Measurements from ENCODE around the gene EVI5. TPM values are rescaled to one million over a fixed set of nuclear protein-coding genes. Genes with fewer than 3 reads are reported as not detected.

The EVI5 gene
- polyA plus RNA-seq, 4 donors, result 3.2 to 16.5 (median 5.4) TPM

- peak; percentile 26 for FAIRE-seq
- Histone ChIP-seq H3K27me3 (ENCODE audit: control insufficient read depth in 3 of 3, insufficient read depth in 3 of 3, low read length in 3 of 3) (no peaks in the 10 kb centered on the region), H3K27ac (ENCODE audit: low read depth in 1 of 3, low read length in 2 of 3) (no peak overlapping the region), H3K4me3 (ENCODE audit: low read depth in 1 of 3, low read length in 3 of 3) (no peak overlapping the region), H3K4me1 (ENCODE audit: control insufficient read depth in 3 of 3, insufficient read depth in 2 of 3, low read depth in 1 of 3, low read length in 2 of 3) (no peaks in the 10 kb centered on the region), H3K9me3 (ENCODE audit: control insufficient read depth in 2 of 2, insufficient read depth in 1 of 2, low read depth in 1 of 2, low read length in 1 of 2) (no peaks in the 10 kb centered on the region), H3K36me3 (ENCODE audit: control insufficient read depth in 3 of 3, insufficient read depth in 2 of 3, low read depth in 1 of 3, low read length in 3 of 3) (peaks cover 0 to 3% (median 0%) of the 10 kb centered on the region in 3 donors)
- DNase-seq, result no peak
- 96 to 99% (median 97%) methylated on average over 2 of the region's 2 CpGs for WGBS, 3 donors
Measured at GRCh38 chr1:92571578-92571977, 213.3 kb downstream of the EVI5 start.

DNA sequence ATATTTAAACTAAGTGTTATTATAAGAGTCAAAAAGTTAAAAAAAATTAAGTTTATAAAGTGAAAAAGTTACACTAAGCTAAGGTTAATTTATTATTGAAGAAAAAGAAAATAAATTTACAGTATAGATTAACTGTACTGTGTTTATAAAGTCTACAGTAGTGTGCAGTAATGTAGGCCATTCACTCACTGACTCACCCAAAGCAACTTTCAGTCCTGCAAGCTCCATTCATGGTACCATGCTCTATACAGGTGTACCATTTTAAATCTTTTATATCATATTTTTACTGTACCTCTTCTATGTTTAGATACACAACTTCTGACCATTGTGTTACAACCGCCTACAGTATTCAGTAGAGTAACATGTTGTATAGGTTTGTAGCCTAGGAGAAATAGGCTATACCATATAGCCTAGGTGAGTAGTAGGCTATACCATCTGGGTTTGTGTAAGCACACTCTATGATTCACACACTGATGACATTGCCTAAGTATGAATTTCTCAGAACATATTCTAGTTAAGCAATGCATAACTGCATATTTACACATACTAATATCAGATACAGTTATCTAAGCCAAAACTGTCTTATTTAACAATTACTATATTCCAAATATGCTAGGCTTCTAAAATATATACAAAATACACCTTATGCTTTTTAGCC is 217.6 kb downstream of the EVI5 start:
- H3K4me3 ChIP-seq (ENCODE audit: low read depth in 1 of 3, low read length in 3 of 3), result no peak overlapping the region
- FAIRE-seq (peak; percentile 81), DNase-seq (no peak)
- H3K27ac ChIP-seq (ENCODE audit: low read depth in 1 of 3, low read length in 2 of 3), result no peak overlapping the region
- H3K36me3 ChIP-seq (ENCODE audit: control insufficient read depth in 3 of 3, insufficient read depth in 2 of 3, low read depth in 1 of 3, low read length in 3 of 3), result peaks cover 0 to 3% (median 0%) of the 10 kb centered on the region in 3 donors
- 100% methylated on average over 1 of the region's 1 CpG for WGBS, 3 donors
- no peaks in the 10 kb centered on the region for H3K27me3 ChIP-seq (ENCODE audit: control insufficient read depth in 3 of 3, insufficient read depth in 3 of 3, low read length in 3 of 3)
- H3K9me3 ChIP-seq (ENCODE audit: control insufficient read depth in 2 of 2, insufficient read depth in 1 of 2, low read depth in 1 of 2, low read length in 1 of 2), result no peaks in the 10 kb centered on the region
- H3K4me1 ChIP-seq (ENCODE audit: control insufficient read depth in 3 of 3, insufficient read depth in 2 of 3, low read depth in 1 of 3, low read length in 2 of 3), result no peaks in the 10 kb centered on the region

- no peaks in the 10 kb centered on the region for H3K9me3 ChIP-seq (ENCODE audit: control insufficient read depth in 2 of 2, insufficient read depth in 1 of 2, low read depth in 1 of 2, low read length in 1 of 2)
- DNase-seq (no peak), FAIRE-seq (no peak)
- no peaks in the 10 kb centered on the region for H3K27me3 ChIP-seq (ENCODE audit: control insufficient read depth in 3 of 3, insufficient read depth in 3 of 3, low read length in 3 of 3)
- no peaks in the 10 kb centered on the region for H3K4me1 ChIP-seq (ENCODE audit: control insufficient read depth in 3 of 3, insufficient read depth in 2 of 3, low read depth in 1 of 3, low read length in 2 of 3)
- WGBS, 3 donors, result 93 to 98% (median 95%) methylated on average over 6 of the region's 6 CpGs
- H3K4me3 ChIP-seq (ENCODE audit: low read depth in 1 of 3, low read length in 3 of 3), result no peak overlapping the region
- peaks cover 0 to 3% (median 0%) of the 10 kb centered on the region in 3 donors for H3K36me3 ChIP-seq (ENCODE audit: control insufficient read depth in 3 of 3, insufficient read depth in 2 of 3, low read depth in 1 of 3, low read length in 3 of 3)
- no peak overlapping the region for H3K27ac ChIP-seq (ENCODE audit: low read depth in 1 of 3, low read length in 2 of 3)
Measured at GRCh38 chr1:92563457-92564216, 221.3 kb downstream of the EVI5 start.

- FAIRE-seq (peak; percentile 53), DNase-seq (no peak)
- Histone ChIP-seq H3K36me3 (ENCODE audit: control insufficient read depth in 3 of 3, insufficient read depth in 2 of 3, low read depth in 1 of 3, low read length in 3 of 3) (peaks cover 0 to 3% (median 0%) of the 10 kb centered on the region in 3 donors), H3K27me3 (ENCODE audit: control insufficient read depth in 3 of 3, insufficient read depth in 3 of 3, low read length in 3 of 3) (no peaks in the 10 kb centered on the region), H3K4me1 (ENCODE audit: control insufficient read depth in 3 of 3, insufficient read depth in 2 of 3, low read depth in 1 of 3, low read length in 2 of 3) (no peaks in the 10 kb centered on the region), H3K9me3 (ENCODE audit: control insufficient read depth in 2 of 2, insufficient read depth in 1 of 2, low read depth in 1 of 2, low read length in 1 of 2) (no peaks in the 10 kb centered on the region), H3K4me3 (ENCODE audit: low read depth in 1 of 3, low read length in 3 of 3) (no peak overlapping the region), H3K27ac (ENCODE audit: low read depth in 1 of 3, low read length in 2 of 3) (no peak overlapping the region)
- WGBS, 3 donors, result 63 to 85% (median 79%) methylated on average over 1 of the region's 1 CpG
Measured at GRCh38 chr1:92556350-92556749, 228.6 kb downstream of the EVI5 start.

DNA sequence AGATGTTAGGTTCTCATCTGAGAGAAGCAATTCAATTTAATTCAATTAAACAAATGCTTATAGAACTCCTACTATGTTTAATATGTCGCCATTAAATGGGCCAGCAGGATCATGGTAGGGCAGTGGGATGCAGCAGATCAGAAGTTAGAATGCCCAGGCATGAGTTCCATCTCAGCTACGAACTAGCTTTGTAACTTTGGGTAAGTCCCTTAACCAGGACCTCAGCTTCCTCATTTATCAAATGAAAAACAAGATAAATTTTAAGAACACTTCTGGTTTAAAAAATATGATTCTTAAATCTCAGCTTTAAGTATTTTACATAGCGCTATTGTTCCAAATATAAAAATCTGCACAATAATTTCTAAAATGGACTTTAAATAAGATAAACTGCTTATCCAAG is 230.7 kb downstream of the EVI5 start:
- no peaks in the 10 kb centered on the region for H3K9me3 ChIP-seq (ENCODE audit: control insufficient read depth in 2 of 2, insufficient read depth in 1 of 2, low read depth in 1 of 2, low read length in 1 of 2)
- peaks cover 0 to 3% (median 0%) of the 10 kb centered on the region in 3 donors for H3K36me3 ChIP-seq (ENCODE audit: control insufficient read depth in 3 of 3, insufficient read depth in 2 of 3, low read depth in 1 of 3, low read length in 3 of 3)
- no peaks in the 10 kb centered on the region for H3K27me3 ChIP-seq (ENCODE audit: control insufficient read depth in 3 of 3, insufficient read depth in 3 of 3, low read length in 3 of 3)
- no peak overlapping the region for H3K4me3 ChIP-seq (ENCODE audit: low read depth in 1 of 3, low read length in 3 of 3)
- 91 to 98% (median 96%) methylated on average over 3 of the region's 3 CpGs for WGBS, 3 donors
- H3K4me1 ChIP-seq (ENCODE audit: control insufficient read depth in 3 of 3, insufficient read depth in 2 of 3, low read depth in 1 of 3, low read length in 2 of 3), result no peaks in the 10 kb centered on the region
- FAIRE-seq (no peak), DNase-seq (no peak)
- no peak overlapping the region for H3K27ac ChIP-seq (ENCODE audit: low read depth in 1 of 3, low read length in 2 of 3)

DNA sequence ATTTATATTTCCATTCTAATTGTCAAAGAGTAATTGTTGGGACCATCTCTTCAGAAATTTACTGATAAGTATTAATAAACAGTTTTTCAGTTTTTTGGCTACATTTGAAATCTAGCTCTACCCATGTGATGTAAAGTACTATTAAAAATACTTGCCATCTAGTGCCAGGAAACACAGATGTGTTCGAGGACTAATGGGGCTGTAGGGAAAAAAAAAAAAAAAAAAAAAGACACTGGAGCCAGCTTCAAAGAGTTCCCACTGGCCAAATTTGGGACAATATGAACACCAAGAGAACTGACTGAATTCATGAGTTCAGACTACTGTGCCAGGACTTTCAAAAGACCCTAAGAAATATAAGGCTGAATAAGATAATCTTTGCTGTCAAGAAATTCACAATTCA is 233.0 kb downstream of the EVI5 start:
- no peak overlapping the region for H3K4me3 ChIP-seq (ENCODE audit: low read depth in 1 of 3, low read length in 3 of 3)
- no peak for FAIRE-seq
- no peaks in the 10 kb centered on the region for H3K27me3 ChIP-seq (ENCODE audit: control insufficient read depth in 3 of 3, insufficient read depth in 3 of 3, low read length in 3 of 3)
- peaks cover 0 to 3% (median 0%) of the 10 kb centered on the region in 3 donors for H3K36me3 ChIP-seq (ENCODE audit: control insufficient read depth in 3 of 3, insufficient read depth in 2 of 3, low read depth in 1 of 3, low read length in 3 of 3)
- H3K9me3 ChIP-seq (ENCODE audit: control insufficient read depth in 2 of 2, insufficient read depth in 1 of 2, low read depth in 1 of 2, low read length in 1 of 2), result no peaks in the 10 kb centered on the region
- no peaks in the 10 kb centered on the region for H3K4me1 ChIP-seq (ENCODE audit: control insufficient read depth in 3 of 3, insufficient read depth in 2 of 3, low read depth in 1 of 3, low read length in 2 of 3)
- 42 to 72% (median 64%) methylated on average over 1 of the region's 1 CpG for WGBS, 3 donors
- no peak for DNase-seq
- no peak overlapping the region for H3K27ac ChIP-seq (ENCODE audit: low read depth in 1 of 3, low read length in 2 of 3)

DNA sequence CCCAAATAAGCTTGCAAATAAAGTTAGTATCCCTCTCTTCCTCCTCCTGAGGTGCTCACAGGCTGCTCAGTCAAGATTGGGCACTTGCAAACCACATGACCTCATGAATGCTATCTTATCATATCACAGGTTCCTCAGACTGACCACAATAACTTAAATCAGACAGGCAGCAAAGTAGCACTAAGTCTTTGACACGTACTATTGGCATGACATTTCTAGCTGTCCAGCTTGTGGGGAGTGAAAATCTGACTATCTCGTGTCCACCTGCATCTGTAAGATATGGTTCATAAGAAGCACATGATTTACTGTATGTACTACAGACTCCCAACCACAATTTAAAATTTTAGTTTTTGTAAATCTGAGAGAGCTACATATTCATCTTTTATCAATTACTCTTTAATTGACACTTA is 240.1 kb downstream of the EVI5 start:
- 78 to 90% (median 88%) methylated on average over 2 of the region's 2 CpGs for WGBS, 3 donors
- no peak overlapping the region for H3K4me3 ChIP-seq (ENCODE audit: low read depth in 1 of 3, low read length in 3 of 3)
- H3K27ac ChIP-seq (ENCODE audit: low read depth in 1 of 3, low read length in 2 of 3), result no peak overlapping the region
- H3K27me3 ChIP-seq (ENCODE audit: control insufficient read depth in 3 of 3, insufficient read depth in 3 of 3, low read length in 3 of 3), result no peaks in the 10 kb centered on the region
- FAIRE-seq (no peak), DNase-seq (peak in 1 of 2 donors; percentile 10)
- no peaks in the 10 kb centered on the region for H3K4me1 ChIP-seq (ENCODE audit: control insufficient read depth in 3 of 3, insufficient read depth in 2 of 3, low read depth in 1 of 3, low read length in 2 of 3)
- H3K36me3 ChIP-seq (ENCODE audit: control insufficient read depth in 3 of 3, insufficient read depth in 2 of 3, low read depth in 1 of 3, low read length in 3 of 3), result no peaks in the 10 kb centered on the region
- H3K9me3 ChIP-seq (ENCODE audit: control insufficient read depth in 2 of 2, insufficient read depth in 1 of 2, low read depth in 1 of 2, low read length in 1 of 2), result no peaks in the 10 kb centered on the region

DNA sequence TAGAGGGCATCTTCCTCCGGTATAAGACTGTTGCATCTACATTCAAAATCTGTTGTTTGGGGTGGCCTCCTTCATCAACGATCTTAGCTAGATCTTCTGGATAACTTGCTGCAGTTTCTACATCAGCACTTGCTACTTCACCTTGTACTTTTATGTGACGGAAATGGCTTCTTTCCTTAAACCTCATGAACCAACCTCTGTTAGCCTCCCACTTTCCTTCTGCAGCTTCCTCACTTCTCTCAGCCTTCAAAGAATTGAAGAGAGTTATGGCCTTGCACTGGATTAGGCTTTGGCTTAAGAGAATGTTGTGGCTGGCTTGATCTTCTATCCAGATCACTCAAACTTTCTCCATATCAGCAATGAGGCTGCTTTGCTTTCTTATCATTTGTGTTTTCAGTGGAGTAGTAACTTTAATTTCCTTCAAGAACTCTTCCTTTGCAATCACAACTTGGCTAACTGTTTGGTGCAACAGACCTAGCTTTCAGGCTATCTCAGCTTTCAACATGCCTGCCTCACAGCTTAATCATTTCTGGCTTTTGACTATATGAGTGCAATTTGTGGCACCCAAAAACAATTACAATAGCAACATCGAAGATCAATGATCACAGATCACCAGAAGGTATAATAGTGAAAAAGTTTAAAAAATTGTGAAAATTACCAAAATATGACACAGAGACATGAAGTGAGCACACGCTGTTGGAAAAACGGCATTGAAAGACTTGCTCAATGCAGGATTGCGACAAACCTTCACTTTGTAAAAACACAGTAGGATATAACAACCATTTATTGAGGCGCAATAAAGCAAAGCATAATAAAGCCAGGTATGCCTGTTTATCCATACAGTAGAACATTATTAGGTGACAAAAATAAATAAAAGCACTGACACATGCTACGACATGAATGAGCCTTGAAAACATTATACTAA is 241.5 kb downstream of the EVI5 start:
- Histone ChIP-seq H3K4me3 (ENCODE audit: low read depth in 1 of 3, low read length in 3 of 3) (no peak overlapping the region), H3K9me3 (ENCODE audit: control insufficient read depth in 2 of 2, insufficient read depth in 1 of 2, low read depth in 1 of 2, low read length in 1 of 2) (no peaks in the 10 kb centered on the region), H3K27me3 (ENCODE audit: control insufficient read depth in 3 of 3, insufficient read depth in 3 of 3, low read length in 3 of 3) (no peaks in the 10 kb centered on the region), H3K27ac (ENCODE audit: low read depth in 1 of 3, low read length in 2 of 3) (no peak overlapping the region), H3K4me1 (ENCODE audit: control insufficient read depth in 3 of 3, insufficient read depth in 2 of 3, low read depth in 1 of 3, low read length in 2 of 3) (peaks cover 0 to 3% (median 0%) of the 10 kb centered on the region in 3 donors), H3K36me3 (ENCODE audit: control insufficient read depth in 3 of 3, insufficient read depth in 2 of 3, low read depth in 1 of 3, low read length in 3 of 3) (no peaks in the 10 kb centered on the region)
- DNase-seq (peak in 1 of 2 donors; percentile 30), FAIRE-seq (no peak)
- 85 to 88% (median 88%) methylated on average over 9 of the region's 9 CpGs for WGBS, 3 donors
